Inflammatory macrophage treated with lipopolysaccharide for 4 hours (primary cell): ENCODE data around the gene TPSB2.
"Not testable (repeated sequence)": the region's sequence is repeated elsewhere in the genome, so short reads cannot be mapped to it uniquely, and the experiment has no call there.

Experiments used
- DNase-seq: peaks from one replicate; pipeline ENCODE4 v3.0.0-alpha.2; 2020

The TPSB2 gene

GRCh38 chr16:1230084-1230470 lies at the start of gene TPSB2:
TSS of gene TPSB2 (minus strand) at chr16:1230184. CDS start at chr16:1229951, 233 bp downstream.
- not testable (repeated sequence) for DNase-seq

GRCh38 chr16:1279081-1279944 lies 49.3 kb upstream of the TPSB2 start:
- no peak for DNase-seq

GRCh38 chr16:1278477-1278876 lies 48.5 kb upstream of the TPSB2 start:
- no peak for DNase-seq

- no peak for DNase-seq
Observed at GRCh38 chr16:1277617-1278282, 47.8 kb upstream of the TPSB2 start.

- no peak for DNase-seq
Observed at GRCh38 chr16:1277151-1277598, 47.2 kb upstream of the TPSB2 start.

GRCh38 chr16:1276580-1276878 lies 46.5 kb upstream of the TPSB2 start:
- DNase-seq = no peak

GRCh38 chr16:1275791-1276579 lies 46.0 kb upstream of the TPSB2 start:
- no peak for DNase-seq

GRCh38 chr16:1274767-1275166 lies 44.8 kb upstream of the TPSB2 start:
- no peak for DNase-seq

- DNase-seq = no peak
Observed at GRCh38 chr16:1273816-1274215, 43.8 kb upstream of the TPSB2 start.

GRCh38 chr16:1272453-1273198 lies 42.6 kb upstream of the TPSB2 start:
- no peak for DNase-seq

- DNase-seq = not testable (repeated sequence)
Observed at GRCh38 chr16:1271724-1272413, 41.9 kb upstream of the TPSB2 start.

- DNase-seq = no peak
Observed at GRCh38 chr16:1271380-1271723, 41.4 kb upstream of the TPSB2 start.

- DNase-seq = not testable (repeated sequence)
Observed at GRCh38 chr16:1269418-1269817, 39.4 kb upstream of the TPSB2 start.

- DNase-seq = no peak
Observed at GRCh38 chr16:1265826-1266225, 35.8 kb upstream of the TPSB2 start.

GRCh38 chr16:1265090-1265630 lies 35.2 kb upstream of the TPSB2 start:
- no peak for DNase-seq

- DNase-seq = no peak
Observed at GRCh38 chr16:1264345-1265089, 34.5 kb upstream of the TPSB2 start.

- DNase-seq = no peak
Observed at GRCh38 chr16:1263591-1264344, 33.8 kb upstream of the TPSB2 start.

- no peak for DNase-seq
Observed at GRCh38 chr16:1262846-1263221, 32.9 kb upstream of the TPSB2 start.

- no peak for DNase-seq
Observed at GRCh38 chr16:1262210-1262845, 32.3 kb upstream of the TPSB2 start.
